PC-3 (cell line): ENCODE results near the gene NOL4. TPM values are rescaled to one million over a fixed set of nuclear protein-coding genes. Genes with fewer than 3 reads are reported as not detected.
"Not testable (repeated sequence)": the region's sequence is repeated elsewhere in the genome, so short reads cannot be mapped to it uniquely, and the experiment has no call there.

ENCODE experiments used
- ATAC-seq: fragments of 200-7000 bp; cut with Tn5 transposase; 2 replicates; pipeline ENCODE4 v1.9.1; 2020; ENCODE audit warnings: mild to moderate bottlenecking, moderate library complexity
- BruUV-seq: library from RNA; stranded (reverse); fragments of 400-500 nt; replicated peaks from 2 replicates; lab custom pipeline; 2021; lab: Mats Ljungman, UMichigan
- CTCF ChIA-PET: fragments of 300-600 bp; sonication (Branson Sonifier 250); formaldehyde crosslinking; loops from one replicate; lab custom pipeline; 2022; ENCODE audit warnings: antibody characterized with exemption; lab: Charles Lee
- POLR2A ChIA-PET: fragments of 300-600 bp; sonication (Branson Sonifier 250); formaldehyde crosslinking; loops from one replicate; lab custom pipeline; 2022; ENCODE audit warnings: antibody characterized with exemption; ENCODE audit not compliant: unreplicated experiment; lab: Charles Lee
- DNase-seq: peaks from one replicate; pipeline ENCODE4 v3.0.0-alpha.2; 2015
- H2AFZ ChIP-seq: fragments of 300-600 bp; sonication (generic); 2 replicates; pipeline ENCODE4 v1.6.0; 2016; ENCODE audit warnings: antibody characterized with exemption, low read length
- H3F3A ChIP-seq: fragments of 300-600 bp; sonication (generic); one replicate; pipeline ENCODE4 v1.6.0; 2017; ENCODE audit warnings: antibody characterized with exemption, low read length, control low read depth, mild to moderate bottlenecking; ENCODE audit not compliant: unreplicated experiment
- H3K27ac ChIP-seq: fragments of 300-600 bp; sonication (generic); 2 replicates; pipeline ENCODE4 v1.5.1; 2016; ENCODE audit warnings: mild to moderate bottlenecking, low read length
- H3K27me3 ChIP-seq: fragments of 300-600 bp; sonication (generic); 2 replicates; pipeline ENCODE4 v1.6.1; 2016; ENCODE audit warnings: low read length, mixed read lengths
- H3K36me3 ChIP-seq: fragments of 300-600 bp; sonication (generic); 2 replicates; pipeline ENCODE4 v1.6.1; 2016; ENCODE audit warnings: low read depth, mixed run types, low read length, mixed read lengths
- H3K4me1 ChIP-seq: fragments of 300-600 bp; sonication (generic); 2 replicates; pipeline ENCODE4 v1.5.1; 2016; ENCODE audit warnings: low read length; ENCODE audit not compliant: insufficient read depth
- H3K4me2 ChIP-seq: fragments of 300-600 bp; sonication (generic); 2 replicates; pipeline ENCODE4 v1.6.0; 2016; ENCODE audit warnings: low read length
- H3K4me3 ChIP-seq: fragments of 300-600 bp; sonication (generic); 2 replicates; pipeline ENCODE4 v1.5.1; 2016; ENCODE audit warnings: mild to moderate bottlenecking, low read length, mixed read lengths
- H3K79me2 ChIP-seq: fragments of 300-600 bp; sonication (generic); 2 replicates; pipeline ENCODE4 v1.6.1; 2017; ENCODE audit warnings: low read length, mixed read lengths
- H3K9ac ChIP-seq: fragments of 300-600 bp; sonication (generic); 2 replicates; pipeline ENCODE4 v1.6.0; 2016; ENCODE audit warnings: mild to moderate bottlenecking, low read length
- H3K9me2 ChIP-seq: fragments of 300-600 bp; sonication (generic); replicated peaks from 2 replicates; pipeline ENCODE4 v1.6.1; 2016; ENCODE audit warnings: mixed run types, low read length, mixed read lengths
- H3K9me3 ChIP-seq: fragments of 300-600 bp; sonication (generic); 2 replicates; pipeline ENCODE4 v1.6.1; 2016; ENCODE audit warnings: low read length, mixed read lengths
- H4K20me1 ChIP-seq: fragments of 300-600 bp; sonication (generic); 2 replicates; pipeline ENCODE4 v1.6.1; 2016; ENCODE audit warnings: low read length, mixed read lengths
- EZH2 ChIP-seq: fragments of 300-600 bp; sonication (generic); IDR thresholded peaks from one replicate; pipeline ENCODE4 v1.6.1; 2017; ENCODE audit warnings: antibody characterized with exemption, mild to moderate bottlenecking, low read length; ENCODE audit not compliant: unreplicated experiment
- EZH2phosphoT487 ChIP-seq: fragments of 300-600 bp; sonication (generic); IDR thresholded peaks from 2 replicates; pipeline ENCODE4 v1.6.1; 2018; ENCODE audit warnings: mild to moderate bottlenecking, antibody characterized with exemption, low read length, borderline replicate concordance
- intact Hi-C: fragments of 100-400 bp; cut with micrococcal nuclease; formaldehyde crosslinking; loops from 2 replicates; pipeline ENCODE4 v1.9.0; 2023
- total RNA-seq: library from RNA; depleted of rRNA; stranded (reverse); fragments of >200 nt; gene quantifications from 2 replicates; pipeline ENCODE4 v1.2.3, GENCODE V29; 2014
- TF ChIP-seq, protein P1 (sequence below): fragments of 300-600 bp; sonication (generic); conservative IDR thresholded peaks from 2 replicates; pipeline ENCODE4 v1.5.1; 2017; ENCODE audit warnings: antibody characterized with exemption, low read depth, mild to moderate bottlenecking, low read length

NOL4 gene
- total RNA-seq, 1 experiment from 2014 or later: not detected

DNA sequence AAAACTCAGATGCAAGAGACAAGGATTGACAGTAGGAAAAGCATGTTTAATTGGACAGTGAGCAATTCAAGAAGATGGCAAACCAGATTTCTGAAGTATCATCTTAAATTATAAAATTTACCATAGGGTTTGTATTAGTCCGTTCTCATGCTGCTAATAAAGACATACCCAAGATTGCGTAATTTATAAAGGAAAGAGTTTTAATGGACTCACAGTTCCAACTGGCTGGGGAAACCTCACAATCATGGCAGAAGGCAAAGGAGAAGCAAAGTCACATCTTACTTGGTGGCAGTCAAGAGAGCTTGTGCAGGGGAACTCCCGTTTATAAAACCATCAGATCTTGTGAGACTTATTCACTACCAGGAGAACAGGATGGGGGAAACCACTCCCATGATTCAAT, 24.0 kb upstream of the NOL4 start:
- Histone ChIP-seq H4K20me1 (no peaks in the 10 kb centered on the region), H3K9me3 (no peaks in the 10 kb centered on the region), H2AFZ (no peak overlapping the region), H3K79me2 (no peaks in the 10 kb centered on the region), H3K27me3 (no peaks in the 10 kb centered on the region), H3K9me2 (no peaks in the 10 kb centered on the region), H3K4me1 (no peaks in the 10 kb centered on the region), H3F3A (no peaks in the 10 kb centered on the region), H3K4me3 (no peak overlapping the region), H3K4me2 (no peak overlapping the region), H3K27ac (no peak overlapping the region), H3K36me3 (no peaks in the 10 kb centered on the region), H3K9ac (no peak overlapping the region)
- ChIA-PET POLR2A (no interaction called here), CTCF (no interaction called here)
- intact Hi-C loops: no loop called here
- ATAC-seq (no peak), DNase-seq (no peak)
- BruUV-seq: no TSS peak
- TF ChIP-seq, protein P1, sequence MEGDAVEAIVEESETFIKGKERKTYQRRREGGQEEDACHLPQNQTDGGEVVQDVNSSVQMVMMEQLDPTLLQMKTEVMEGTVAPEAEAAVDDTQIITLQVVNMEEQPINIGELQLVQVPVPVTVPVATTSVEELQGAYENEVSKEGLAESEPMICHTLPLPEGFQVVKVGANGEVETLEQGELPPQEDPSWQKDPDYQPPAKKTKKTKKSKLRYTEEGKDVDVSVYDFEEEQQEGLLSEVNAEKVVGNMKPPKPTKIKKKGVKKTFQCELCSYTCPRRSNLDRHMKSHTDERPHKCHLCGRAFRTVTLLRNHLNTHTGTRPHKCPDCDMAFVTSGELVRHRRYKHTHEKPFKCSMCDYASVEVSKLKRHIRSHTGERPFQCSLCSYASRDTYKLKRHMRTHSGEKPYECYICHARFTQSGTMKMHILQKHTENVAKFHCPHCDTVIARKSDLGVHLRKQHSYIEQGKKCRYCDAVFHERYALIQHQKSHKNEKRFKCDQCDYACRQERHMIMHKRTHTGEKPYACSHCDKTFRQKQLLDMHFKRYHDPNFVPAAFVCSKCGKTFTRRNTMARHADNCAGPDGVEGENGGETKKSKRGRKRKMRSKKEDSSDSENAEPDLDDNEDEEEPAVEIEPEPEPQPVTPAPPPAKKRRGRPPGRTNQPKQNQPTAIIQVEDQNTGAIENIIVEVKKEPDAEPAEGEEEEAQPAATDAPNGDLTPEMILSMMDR: no peak
- TF ChIP-seq EZH2: no peak
- no peak for TF ChIP-seq EZH2phosphoT487

DNA sequence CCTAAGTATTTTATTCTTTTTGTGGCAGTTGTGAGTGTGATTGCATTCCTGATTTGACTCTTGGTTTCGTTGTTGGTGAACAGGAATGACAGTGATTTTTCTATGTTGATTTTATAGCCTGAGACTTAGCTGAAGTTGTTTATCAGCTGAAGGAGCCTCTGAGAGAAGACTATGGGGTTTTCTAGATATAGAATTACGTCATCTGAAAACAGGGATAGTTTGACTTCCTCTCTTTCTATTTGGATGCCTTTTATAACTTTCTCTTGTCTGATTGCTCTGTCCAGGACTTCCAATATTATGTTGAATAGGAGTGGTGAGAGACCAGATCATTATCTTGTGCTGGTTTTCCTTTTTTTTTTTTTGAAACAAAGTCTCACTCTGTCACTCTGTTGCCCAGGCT, 18.0 kb upstream of the NOL4 start:
- POLR2A ChIA-PET: no interaction called here
- Histone ChIP-seq H3K4me1 (no peaks in the 10 kb centered on the region), H3K9me3 (no peaks in the 10 kb centered on the region)

DNA sequence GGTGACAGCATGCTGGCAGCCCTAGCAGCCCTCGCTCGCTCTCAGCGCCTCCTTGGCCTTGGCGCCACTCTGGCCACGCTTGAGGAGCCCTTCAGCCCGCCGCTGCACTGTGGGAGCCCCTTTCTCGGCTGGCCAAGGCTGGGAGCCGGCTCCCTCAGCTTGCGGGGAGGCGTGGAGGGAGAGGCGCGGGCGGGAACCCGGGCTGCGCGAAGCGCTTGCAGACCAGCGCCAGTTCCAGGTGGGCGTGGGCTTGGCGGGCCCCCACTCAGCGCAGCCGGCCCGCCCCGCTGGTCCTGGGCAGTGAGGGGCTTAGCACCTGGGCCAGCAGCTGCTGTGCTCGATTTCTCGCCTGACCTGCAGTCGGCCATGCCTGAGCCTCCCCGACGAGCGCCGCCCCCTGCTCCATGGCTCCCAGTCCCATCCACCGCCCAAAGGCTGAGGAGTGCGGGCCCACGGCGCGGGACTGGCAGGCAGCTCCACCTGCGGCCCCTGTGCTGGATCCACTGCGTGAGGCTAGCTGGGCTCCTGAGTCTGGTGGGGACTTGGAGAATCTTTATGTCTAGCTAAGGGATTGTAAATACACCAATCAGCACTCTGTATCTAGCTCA, 9.2 kb upstream of the NOL4 start:
- H3F3A ChIP-seq, H3K79me2 ChIP-seq, ATAC-seq, POLR2A ChIA-PET, H2AFZ ChIP-seq, H3K27me3 ChIP-seq, H3K4me1 ChIP-seq, intact Hi-C loops, H3K9me2 ChIP-seq, DNase-seq, H3K4me2 ChIP-seq, BruUV-seq, H3K36me3 ChIP-seq, CTCF ChIA-PET, H3K9ac ChIP-seq, H3K4me3 ChIP-seq, H3K27ac ChIP-seq, H3K9me3 ChIP-seq, H4K20me1 ChIP-seq: not testable (repeated sequence)

More for the DNA sequence above, 18.0 kb upstream of the NOL4 start:
- Histone ChIP-seq H4K20me1 (no peaks in the 10 kb centered on the region), H3F3A (no peaks in the 10 kb centered on the region), H3K4me3 (no peak overlapping the region), H2AFZ (no peak overlapping the region), H3K4me2 (no peak overlapping the region), H3K36me3 (no peaks in the 10 kb centered on the region), H3K27ac (no peak overlapping the region), H3K27me3 (no peaks in the 10 kb centered on the region), H3K9me2 (no peaks in the 10 kb centered on the region), H3K79me2 (no peaks in the 10 kb centered on the region), H3K9ac (no peak overlapping the region)
- intact Hi-C loops: no loop called here
- no TSS peak for BruUV-seq
- TF ChIP-seq EZH2phosphoT487: no peak
- TF ChIP-seq EZH2: no peak
- TF ChIP-seq, protein P1: no peak
- CTCF ChIA-PET: no interaction called here
- DNase-seq (no peak), ATAC-seq (no peak)
